Epithelial cell of prostate (primary cell): ENCODE measurements around the gene SYT1.
A peak's percentile ranks its signal among the peaks of the same experiment; 100 is the strongest.

Experiments used
- DNase-seq: peaks from one replicate; pipeline ENCODE4 v3.0.0-alpha.2; 2011; ENCODE audit warnings: low read depth, low spot score
- H3K27ac ChIP-seq: fragments of 450-650 bp; 2 replicates; pipeline ENCODE4 v1.5.1; 2017; ENCODE audit warnings: mild to moderate bottlenecking

Gene SYT1

DNA sequence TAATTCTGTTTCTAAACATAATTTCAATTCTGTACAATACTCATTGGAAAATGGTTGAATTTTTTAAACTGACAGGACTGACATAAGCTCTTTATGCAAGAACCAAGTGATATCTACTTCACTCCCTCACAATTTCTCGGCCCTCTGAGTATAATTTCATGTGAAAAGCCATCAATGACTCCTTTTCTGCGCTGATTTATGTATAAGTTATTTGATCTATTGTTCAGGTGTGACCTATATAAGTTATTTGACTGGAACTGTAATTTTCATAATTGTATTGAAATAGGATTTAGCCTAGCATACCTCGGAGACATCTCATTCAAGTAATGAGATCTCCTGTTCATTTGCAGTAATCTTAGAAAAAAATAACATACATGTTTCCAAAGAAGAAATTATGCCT lies 184.4 kb downstream of the SYT1 start:
- H3K27ac ChIP-seq: no peak overlapping the region
- no peak for DNase-seq

DNA sequence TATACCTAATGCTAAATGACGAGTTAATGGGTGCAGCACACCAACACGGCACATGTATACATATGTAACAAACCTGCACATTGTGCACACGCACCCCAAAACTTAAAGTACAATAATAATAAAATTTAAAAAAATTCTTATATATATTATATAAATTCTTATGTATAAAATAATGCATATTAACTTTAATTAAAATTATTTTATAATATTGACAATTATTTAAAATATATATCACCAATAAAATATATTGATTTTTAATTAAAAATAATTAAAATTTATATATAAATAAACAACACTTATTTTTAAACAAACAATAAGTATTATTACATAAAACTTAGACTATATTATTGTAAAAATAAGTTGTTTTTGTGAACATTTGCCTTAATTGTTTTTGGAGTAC lies 188.8 kb downstream of the SYT1 start:
- H3K27ac ChIP-seq: no peak overlapping the region
- DNase-seq: no peak

GRCh38 chr12:79055926-79056674 lies 191.5 kb downstream of the SYT1 start:
- peak; percentile 16 for DNase-seq
- no peak overlapping the region for H3K27ac ChIP-seq

DNA sequence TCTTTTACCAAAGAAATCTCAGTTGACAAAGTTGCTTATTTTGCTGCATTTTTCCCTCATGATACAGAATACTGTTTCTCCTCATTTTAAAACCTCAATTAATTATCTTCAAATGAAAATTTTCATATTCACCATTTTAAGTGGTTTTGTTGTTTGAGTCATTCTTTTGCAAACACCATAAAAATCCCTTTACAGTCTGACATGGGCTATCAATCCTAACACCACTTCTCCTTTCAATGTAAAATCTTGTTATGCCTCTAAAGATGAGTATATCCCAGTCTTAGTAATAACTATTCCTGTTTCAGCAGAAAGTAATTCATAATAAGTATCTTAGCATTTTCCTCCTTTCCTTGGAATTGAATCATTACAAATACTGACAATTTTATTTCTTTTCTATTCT lies 192.2 kb downstream of the SYT1 start:
- H3K27ac ChIP-seq: no peak overlapping the region
- no peak for DNase-seq

GRCh38 chr12:79057540-79057939 lies 193.0 kb downstream of the SYT1 start:
- H3K27ac ChIP-seq: no peak overlapping the region
- DNase-seq: no peak

GRCh38 chr12:79058342-79058741 lies 193.8 kb downstream of the SYT1 start:
- peak; percentile 24 for DNase-seq
- H3K27ac ChIP-seq: no peak overlapping the region

DNA sequence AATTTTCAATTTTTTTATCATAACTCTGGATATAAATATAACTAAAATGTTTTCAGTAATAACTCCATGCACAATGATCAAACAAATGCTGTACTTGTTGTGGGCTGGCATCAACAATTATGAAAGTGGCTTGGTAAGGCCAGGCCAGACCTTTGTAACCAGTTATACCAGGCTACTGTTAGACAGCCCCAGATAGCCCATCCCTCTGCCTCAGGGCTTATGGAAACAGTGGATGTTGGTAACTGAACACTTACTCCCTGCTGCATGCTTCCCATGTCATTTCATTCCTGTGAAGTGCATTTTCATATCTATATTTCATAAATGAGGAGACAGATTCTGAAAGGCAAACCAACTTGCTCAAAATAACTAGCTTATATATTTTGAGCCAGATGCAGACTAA lies 195.0 kb downstream of the SYT1 start:
- DNase-seq: no peak
- H3K27ac ChIP-seq: no peak overlapping the region

GRCh38 chr12:79063258-79063657 lies 198.7 kb downstream of the SYT1 start:
- no peak overlapping the region for H3K27ac ChIP-seq

GRCh38 chr12:79067977-79068376 lies 203.4 kb downstream of the SYT1 start:
- DNase-seq: no peak
- H3K27ac ChIP-seq: no peak overlapping the region

More at GRCh38 chr12:79063258-79063657, 198.7 kb downstream of the SYT1 start:
- DNase-seq: no peak

GRCh38 chr12:79069009-79069408 lies 204.4 kb downstream of the SYT1 start:
- DNase-seq: no peak
- no peak overlapping the region for H3K27ac ChIP-seq

DNA sequence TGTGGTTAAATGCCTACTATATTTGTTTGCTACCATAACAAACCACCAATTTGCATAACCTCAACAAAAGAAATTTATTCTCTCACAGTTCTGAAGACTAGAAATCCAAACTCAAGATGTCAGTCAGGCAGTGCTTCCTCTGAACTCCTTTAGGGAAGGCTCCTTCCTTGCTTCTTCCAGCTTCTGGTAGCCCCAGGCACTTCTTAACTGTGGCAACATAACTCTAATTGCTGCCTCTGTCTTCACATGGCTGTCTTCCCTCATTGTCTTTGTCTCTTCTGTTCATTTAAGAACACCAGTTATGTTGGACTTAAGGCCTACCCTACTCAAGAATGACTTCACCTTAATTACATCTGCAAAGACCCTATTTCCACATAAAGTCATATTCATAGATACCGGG lies 206.9 kb downstream of the SYT1 start:
- no peak overlapping the region for H3K27ac ChIP-seq
- no peak for DNase-seq

DNA sequence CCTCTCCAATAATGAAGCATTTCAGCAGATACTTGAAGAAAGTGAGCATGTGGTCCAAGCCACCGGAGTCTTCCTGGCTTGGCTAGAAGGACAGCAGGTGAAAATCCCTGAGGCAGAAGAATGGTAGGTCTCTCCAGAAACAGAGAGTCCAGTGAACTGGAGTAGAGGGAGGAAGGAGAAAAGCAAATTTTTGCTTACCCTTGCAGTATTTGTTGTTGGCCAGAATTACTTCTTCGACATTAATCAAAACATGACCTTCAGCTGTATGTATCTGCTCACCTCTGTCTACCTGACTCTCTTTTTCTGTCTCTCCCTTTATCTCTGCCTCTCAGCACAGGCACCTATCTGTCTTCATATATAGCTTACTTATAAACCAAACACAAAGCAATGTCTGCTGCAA lies 208.9 kb downstream of the SYT1 start:
- no peak overlapping the region for H3K27ac ChIP-seq

DNA sequence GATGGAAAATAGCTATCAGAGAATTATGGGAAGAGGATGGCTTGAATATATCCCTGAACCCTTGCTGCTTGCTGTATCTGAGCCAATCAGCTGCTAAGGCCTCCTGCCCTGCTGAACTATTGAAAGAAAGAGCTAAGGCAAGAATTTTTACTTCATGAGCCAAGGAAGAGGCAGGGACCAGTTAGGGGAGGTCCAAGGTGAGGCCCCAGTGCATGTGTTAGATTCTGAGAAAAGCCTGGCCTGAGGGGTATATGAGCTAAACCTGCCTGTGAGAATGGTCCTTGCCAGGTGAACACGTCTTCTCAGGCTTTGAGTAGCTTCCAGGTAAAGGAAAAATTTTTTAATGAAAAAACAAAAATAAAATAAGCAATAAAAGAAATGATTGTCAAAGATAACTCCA lies 218.0 kb downstream of the SYT1 start:
- DNase-seq: no peak
- H3K27ac ChIP-seq: no peak overlapping the region

More for the DNA sequence above, 208.9 kb downstream of the SYT1 start:
- no peak for DNase-seq

DNA sequence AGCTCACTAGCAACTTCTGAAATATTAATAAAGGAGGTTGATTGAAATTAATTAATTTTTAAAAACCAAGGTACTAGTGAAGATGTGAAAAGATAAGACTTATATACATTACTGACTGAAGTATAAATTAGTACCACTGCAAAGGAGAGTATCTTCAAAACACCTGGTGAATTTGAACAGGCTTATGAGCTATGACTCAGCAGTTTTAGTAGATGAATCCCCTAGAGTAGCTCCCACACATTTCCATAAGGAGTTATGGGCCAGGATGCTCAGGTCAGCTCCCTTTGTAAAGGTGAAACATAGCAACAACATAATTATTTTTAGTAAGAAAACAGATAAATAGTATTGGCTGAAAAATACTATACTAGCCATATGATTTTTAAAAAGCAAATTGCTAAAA lies 218.6 kb downstream of the SYT1 start:
- DNase-seq: no peak
- H3K27ac ChIP-seq: no peak overlapping the region

- DNase-seq: no peak
- H3K27ac ChIP-seq: no peak overlapping the region
These were observed 220.6 kb downstream of the SYT1 start for GRCh38 chr12:79085106-79085682.

DNA sequence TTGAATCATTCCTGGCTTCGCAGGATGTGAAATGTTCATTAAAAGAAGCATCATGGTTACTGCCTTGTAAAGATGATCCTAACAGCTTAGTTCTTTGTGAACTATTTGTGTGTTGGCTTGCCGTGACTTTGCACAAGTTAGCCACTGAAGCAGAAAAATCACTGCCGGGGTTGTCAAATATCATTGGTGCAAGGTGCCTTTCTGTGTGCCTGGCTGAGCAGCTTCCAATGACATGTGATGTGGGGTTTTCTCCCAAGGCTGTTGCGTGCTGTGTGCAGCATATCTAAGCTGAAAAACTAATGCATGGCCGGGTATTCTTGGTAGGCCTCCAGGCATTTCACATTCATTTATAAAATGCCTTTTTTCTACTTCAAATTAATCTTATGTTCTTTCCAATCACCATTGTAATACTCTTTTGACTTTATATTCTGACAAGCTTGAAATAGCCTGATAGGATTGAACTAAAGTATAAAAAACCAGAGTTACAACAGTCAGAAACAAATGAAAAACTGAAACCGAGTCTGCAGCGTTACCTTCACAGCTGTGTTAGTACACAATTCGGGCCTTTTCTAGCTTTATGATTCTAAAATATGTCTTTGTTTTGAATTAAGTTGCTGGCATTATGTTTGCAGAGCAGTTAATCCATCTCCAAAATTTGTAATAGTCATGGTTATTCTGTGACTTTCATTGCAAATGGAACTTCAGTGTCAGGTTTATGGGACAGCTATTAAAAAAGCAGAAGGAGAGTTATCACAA lies 222.1 kb downstream of the SYT1 start:
- H3K27ac ChIP-seq: no peak overlapping the region
- no peak for DNase-seq

GRCh38 chr12:79098530-79098929 lies 234.0 kb downstream of the SYT1 start:
- H3K27ac ChIP-seq: no peak overlapping the region

GRCh38 chr12:79108962-79109361 lies 244.4 kb downstream of the SYT1 start:
- no peak overlapping the region for H3K27ac ChIP-seq
- no peak for DNase-seq

More at GRCh38 chr12:79098530-79098929, 234.0 kb downstream of the SYT1 start:
- no peak for DNase-seq

DNA sequence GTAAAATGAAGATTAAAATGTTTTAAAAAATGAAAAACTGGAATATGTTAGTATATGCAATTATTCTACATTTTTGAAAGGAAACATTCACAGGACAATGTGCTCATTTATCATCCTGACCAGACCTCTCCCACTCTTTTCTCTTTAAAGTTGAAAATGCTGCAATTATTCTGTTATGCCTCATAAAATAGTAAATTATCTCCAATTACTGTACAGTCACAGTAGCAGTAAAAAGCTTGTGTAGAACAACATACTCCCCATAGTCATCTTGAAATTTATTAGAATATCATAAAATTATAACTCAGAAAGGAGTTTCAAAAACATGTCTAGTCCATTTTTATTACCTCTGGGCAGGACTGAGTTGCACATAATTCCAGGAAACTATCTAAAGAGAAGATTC lies 250.3 kb downstream of the SYT1 start:
- no peak overlapping the region for H3K27ac ChIP-seq
- DNase-seq: no peak

DNA sequence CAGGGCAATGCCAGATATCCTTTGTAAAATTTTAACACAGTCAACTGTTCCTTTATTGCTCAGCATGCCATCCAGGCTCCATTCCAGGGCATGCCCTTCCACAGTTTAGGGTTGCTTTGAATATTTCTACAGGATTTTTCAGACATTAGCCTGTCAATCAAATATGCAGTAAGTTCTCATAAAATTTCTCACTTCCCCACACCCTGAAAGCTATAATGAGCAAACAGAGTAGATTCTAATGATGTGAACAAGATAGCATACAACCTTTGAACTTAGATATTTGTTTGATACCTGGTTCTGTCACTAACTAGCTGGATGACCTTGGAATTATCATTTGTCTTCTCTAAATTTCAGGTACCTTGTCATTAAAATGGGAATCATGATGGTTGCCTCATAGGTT lies 251.2 kb downstream of the SYT1 start:
- DNase-seq: no peak
- no peak overlapping the region for H3K27ac ChIP-seq

- no peak for DNase-seq
These were observed 255.2 kb downstream of the SYT1 start for GRCh38 chr12:79119796-79120195.

More at GRCh38 chr12:79119796-79120195, 255.2 kb downstream of the SYT1 start:
- no peak overlapping the region for H3K27ac ChIP-seq
